HG03039 (cell line): ENCODE results near the gene ZNF236.
"Not testable (repeated sequence)": the region's sequence is repeated elsewhere in the genome, so short reads cannot be mapped to it uniquely, and the experiment has no call there.

ENCODE experiments used
- ATAC-seq: cut with Tn5 transposase; IDR thresholded peaks from one replicate; pipeline ENCODE4 v1.9.1; 2021; ENCODE audit warnings: mild to moderate bottlenecking, moderate library complexity; ENCODE audit not compliant: unreplicated experiment

The ZNF236 gene

DNA sequence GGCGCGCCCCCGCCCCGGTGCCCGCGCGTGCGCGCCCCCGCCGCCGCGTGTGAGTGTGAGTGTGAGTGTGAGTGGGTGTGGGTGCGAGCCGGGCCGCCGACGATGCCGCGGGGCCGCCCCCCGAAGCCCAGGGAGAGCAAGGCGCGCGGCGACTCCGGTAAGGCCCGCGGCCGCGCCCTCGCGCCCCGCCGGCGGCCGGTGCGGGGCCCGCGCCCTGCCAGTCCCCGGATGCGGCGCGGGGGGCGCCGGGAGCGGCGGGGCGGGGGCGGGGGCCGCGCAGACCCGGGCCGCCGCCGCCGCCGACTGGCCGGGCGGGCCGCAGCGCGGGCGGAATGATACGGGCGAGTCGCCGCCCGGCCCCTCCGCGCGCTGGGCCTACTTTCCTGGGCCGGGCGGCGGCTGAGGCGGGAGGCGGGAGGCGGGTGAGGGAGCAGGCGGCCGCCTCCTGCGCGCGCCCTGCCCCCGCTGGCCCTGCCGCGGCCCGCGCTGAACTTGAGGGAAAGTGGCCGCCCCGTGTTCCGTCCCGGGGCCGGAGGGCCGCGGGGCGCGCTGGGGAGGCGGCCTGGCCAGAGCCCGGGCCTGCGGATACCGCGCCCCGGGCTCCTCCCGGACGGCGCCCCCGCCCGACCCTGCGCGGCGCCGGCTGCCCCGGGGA lies at the start of gene ZNF236:
Gene ZNF236 (plus strand): TSS at position 52 of the 655 bp plus-strand sequence. CDS start 51 bp downstream, at position 103.
- ATAC-seq: peak; percentile 41

DNA sequence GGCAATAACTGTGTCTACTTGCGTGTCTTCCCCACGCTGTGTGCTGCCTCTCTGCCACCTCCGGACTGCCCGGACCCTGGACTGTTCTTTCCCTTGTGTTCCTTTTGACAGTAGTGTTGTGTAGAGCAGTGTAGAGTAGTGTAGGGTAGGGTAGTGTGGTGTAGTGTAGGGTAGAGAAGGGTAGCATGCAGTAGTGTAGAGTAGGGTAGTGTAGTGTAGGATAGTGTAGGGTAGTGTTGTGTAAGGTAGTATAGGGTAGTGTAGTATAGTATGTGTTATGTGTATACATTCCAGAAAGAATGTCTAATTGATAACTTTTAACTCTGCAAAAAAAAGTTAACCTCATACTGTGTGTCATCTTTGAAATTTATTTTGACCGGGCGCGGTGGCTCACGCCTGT lies 49.7 kb upstream of the ZNF236 start:
- ATAC-seq: no peak

DNA sequence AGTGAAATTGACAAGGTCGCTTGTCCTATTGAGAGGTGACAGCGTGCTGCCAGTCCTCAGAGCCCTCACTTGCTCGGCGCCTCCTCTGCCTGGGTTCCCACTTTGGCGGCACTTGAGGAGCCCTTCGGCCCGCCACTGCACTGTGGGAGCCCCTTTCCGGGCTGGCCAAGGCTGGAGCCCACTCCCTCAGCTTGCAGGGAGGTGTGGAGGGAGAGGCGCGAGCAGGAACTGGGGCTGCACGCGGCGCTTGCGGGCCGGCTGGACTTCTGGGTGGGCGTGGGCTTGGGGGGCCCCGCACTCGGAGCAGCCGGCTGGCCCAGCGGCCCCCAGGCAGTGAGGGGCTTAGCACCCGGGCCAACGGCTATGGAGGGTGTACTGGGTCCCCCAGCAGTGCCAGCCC lies 45.3 kb upstream of the ZNF236 start:
- ATAC-seq: not testable (repeated sequence)

DNA sequence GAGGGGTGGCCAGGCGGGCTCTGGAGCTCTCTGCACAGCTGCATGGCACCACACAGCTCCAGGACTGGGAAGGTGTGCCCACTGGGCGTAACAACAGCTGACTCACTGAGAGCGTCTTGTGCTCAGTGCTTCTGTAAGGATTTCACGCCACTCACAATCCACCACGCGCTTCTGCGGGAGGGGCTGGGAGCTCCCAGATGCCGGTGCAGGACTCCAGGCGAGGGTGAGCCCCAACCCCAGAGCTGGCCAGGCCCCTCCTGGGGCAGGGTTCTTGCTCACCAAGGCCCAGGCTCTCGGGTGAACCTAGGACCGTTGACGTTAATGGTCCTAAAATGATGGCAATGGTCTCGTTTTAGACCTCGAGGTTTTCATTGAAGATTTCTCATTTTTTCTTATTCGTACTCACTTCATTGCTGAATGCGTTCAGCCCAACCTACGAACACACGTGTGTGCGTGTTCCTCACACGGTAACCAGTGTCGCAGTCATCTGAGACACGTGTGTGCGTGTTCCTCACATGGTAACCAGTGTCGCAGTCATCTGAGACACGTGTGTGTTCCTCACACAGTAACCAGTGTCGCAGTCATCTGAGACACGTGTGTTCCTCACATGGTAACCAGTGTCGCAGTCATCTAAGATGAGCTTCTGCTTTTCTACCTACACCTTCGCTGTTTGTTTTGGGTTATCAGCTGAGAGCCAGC lies 38.4 kb upstream of the ZNF236 start:
- ATAC-seq: no peak

DNA sequence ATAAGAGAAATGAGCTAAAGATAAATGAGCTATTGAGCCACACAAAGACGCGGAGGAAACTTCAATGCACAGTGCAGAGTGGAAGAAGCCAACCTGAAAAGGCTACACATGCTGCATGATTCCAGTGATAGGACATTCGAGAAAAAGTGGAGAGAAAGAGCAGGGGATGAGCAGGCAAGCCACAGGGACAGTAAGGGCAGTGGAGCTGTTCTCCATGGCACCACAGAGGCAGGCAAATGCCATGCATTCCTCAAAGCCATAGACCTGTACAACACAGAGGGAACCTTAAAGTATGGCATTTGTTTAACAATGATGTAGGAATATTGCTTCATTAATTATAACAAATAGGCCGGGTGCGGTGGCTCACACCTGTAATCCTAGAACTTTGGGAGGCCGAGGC lies 36.5 kb upstream of the ZNF236 start:
- no peak for ATAC-seq

DNA sequence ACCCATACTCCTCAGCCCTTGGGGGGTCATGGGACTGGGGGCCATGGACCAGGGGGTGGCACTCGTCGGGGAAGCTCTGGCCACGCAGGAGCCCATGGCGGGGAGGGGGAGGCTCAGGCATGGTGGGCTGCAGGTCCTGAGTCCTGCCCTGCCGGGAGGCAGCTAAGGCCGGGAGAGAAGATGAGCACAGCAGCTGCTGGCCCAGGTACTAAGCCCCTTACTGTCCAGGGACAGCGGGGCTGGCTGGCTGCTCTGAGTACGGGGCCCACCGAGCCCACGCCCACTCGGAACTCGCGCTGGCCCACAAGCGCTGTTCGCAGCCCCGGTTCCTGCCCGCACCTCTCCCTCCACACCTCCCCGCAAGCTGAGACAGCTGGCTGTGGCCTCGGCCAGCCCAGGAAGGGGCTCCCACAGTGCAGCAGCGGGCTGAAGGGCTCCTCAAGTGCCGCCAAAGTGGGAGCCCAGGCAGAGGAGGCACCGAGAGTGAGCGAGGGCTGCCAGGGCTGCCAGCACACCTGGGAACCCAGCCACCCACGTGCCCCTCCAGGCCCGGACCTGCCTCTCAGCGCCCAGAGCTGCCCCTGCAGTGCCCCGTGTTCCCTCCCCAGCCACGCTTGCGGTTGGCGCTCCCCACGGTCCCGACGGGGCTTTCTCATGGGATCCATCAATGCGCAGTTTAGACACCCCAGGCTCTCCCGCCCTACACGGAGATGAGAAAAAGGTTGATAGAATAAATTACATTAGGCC lies 33.6 kb upstream of the ZNF236 start:
- ATAC-seq: no peak

DNA sequence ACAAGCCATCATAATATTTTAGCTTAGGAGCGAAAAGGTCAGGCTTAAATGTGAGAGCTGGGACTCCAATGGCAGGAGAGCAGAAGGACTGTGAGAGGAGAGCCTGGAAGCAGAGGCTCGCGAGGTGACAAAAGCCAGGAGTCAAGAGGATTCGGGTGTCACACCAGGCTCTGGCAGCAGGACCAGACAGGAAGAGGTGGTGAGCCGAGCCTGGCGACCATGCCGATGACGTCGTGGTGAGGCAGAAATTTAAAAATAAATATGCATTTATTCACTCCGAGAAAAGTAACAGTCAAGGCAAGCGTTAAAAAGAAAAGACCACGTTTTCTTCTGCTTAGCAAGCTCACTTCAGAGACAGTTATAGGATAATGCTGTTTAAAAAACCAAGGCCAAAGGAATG lies 31.3 kb upstream of the ZNF236 start:
- no peak for ATAC-seq

DNA sequence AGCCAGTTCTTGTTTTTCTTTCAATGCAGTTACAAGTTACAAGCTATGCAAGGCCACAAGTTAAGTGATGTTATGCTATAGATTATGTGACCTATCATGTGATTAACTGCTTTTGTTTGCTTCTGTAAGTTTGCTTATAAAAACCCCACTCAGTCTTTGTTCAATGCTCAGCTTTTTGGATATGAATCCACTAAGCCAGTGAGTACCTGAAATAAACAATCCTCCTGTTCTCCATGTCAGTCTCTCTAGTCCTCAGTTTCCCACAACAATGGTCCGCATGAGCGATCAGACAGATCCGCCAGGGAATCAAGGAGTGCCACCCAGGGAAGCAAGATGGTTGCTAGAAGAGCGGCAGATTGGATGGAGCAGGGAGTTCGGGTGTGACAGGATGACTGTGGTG lies 30.7 kb upstream of the ZNF236 start:
- no peak for ATAC-seq

DNA sequence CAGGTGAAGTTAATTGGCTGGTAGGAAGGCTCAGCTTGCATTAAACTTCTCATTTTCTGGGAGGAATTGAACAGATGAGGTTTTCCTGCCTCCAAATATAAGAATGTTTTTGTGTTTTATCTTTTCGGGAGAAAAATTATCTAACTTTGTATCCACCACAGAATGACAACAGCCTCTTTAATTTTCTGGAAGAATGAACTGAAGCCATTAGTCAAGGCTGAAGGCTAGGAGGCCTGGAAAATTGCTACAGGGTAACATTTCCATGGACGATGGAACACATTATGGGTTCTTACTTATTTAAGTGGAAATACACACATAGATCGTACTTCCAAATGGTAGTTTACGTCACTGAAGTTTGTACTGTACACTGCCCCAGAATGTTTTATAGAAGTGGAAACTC lies 28.0 kb upstream of the ZNF236 start:
- ATAC-seq: no peak

DNA sequence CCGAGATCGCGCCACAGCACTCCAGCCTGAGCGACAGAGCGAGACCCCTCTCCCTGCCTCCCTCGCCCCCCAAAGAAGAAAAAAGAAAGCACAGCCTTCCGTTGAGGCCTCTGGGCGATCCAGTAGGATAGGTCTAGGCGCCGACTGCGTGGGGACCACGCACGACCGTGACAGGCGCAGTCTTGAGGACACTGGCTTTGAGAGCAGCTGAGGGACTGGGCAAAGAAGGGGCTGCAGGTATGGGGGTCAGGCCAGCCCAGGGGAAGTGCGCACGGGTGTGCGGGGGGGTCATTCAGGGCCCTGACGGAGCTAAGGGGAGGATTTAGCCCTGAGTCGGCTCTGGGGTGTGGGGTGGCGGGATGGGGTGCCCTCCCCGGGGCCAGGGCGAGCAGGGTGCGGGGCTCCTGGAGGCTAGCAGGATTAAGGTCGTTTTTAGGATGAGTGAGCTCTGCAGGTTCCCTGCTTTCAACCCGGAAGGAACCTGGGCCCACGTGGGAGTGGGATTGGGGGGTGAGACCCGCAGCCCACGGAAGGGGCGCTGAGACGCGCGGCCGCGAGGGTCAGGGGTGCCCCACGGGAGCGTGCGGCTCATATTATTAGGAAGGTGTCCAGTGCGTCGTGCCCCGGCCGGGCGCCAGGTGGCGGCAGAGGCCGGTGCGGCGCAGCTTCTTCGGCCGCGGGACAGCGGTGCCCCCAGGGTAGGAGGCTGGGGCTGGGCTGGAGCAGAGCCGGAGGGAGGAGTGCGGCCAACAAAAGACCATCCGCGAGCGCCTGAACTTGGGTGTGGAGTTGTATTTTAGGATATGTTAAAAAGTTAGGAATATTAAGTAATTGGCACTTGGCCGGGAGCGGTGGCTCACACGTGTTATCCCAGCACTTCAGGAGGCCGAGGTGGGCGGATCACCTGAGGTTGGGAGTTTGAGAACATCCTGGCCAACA lies 20.5 kb upstream of the ZNF236 start:
- ATAC-seq: peak; percentile 96

DNA sequence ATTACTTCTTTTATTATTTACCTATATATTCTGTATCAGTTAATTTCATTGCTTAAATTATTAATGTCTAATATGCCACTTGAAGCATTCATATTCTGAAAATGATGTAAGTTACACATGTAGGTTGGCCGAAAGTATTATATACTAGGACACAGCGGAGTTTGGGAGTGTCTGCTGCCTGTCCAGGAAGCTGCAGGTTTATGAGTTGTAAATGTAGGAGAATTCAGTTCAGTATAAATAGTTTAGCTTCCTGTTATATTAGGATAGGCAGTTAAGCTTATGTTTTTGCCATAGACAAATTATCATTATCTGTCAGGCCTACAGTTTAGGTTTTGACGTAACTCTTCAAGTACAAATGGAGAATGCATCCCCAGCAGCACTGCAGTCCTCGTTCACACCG lies 18.9 kb upstream of the ZNF236 start:
- ATAC-seq: no peak

DNA sequence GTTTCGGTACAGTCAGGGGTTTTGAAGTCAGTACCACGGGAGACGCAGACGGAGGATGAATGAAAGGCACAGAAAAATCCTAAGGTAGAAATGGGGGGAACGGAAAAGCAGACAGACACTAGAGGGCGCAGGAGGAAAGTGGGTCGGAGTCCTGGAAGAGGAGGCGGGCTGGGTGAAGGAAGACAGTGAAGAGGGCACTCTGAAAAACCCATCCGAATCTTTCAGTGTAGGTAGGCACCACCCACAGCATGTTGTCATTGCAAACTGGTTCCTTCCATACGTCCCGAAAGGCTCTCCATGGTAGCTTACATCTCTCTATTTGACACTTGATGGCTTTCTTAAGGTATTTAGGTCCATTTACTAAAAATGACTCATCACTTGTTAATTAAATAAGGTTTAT lies 18.5 kb upstream of the ZNF236 start:
- ATAC-seq: peak; percentile 50

DNA sequence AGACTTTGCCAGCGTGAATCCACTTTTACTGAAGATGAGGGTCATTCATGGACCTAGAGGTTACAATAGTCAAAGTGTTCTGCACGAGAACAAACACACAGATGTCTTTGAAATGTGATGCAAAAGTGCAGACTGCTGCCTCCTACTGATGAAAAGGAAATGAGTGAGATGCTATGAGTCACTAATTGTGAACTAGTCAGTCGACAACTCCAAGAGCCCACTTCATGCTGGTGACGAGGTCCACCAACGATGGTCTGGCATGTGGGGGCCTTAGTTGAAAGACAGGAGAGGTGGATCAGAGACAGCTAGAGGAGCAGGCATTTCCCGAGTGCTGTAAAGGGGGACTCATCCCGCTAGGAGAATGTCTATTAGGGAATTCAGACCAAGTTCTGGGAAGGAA lies 17.1 kb upstream of the ZNF236 start:
- ATAC-seq: no peak

DNA sequence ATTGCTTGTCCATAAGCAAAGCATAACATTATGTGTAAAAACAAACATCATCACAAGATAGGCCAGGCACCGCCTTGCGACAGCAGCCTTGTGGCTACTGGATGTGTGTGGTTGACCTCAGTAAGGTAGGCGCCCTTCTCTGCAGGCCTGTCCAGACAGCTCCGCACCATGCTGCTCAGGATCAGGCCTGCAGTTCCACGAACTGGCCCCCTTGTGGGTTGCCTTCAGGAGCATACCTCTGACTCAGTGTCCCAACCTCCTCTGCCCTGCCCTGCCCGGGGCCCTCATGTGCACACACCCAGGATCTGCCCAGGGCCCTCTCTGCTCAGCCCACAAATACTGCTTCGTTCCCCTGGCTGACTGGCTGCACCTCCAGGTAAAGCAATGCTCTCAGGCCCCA lies 16.1 kb upstream of the ZNF236 start:
- no peak for ATAC-seq

DNA sequence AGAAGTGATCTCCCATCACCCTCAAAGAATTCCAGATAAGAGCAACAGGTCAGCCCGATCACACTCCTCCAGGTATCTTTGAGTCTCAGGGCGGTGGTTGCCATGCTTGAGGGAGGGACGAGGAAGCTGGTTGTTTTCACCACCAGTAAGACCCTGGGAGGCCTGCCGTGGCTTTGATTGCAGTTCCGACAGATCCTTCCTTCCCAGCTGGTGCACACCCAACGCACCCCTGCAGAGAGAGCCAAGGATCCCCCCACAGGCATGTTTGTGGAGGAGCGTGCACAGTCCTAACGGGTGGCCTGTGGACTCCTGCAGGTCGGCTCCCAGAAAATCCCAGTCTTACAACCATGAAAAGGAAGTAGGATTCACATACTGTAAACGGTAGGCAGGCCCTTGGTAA lies 13.8 kb upstream of the ZNF236 start:
- ATAC-seq: no peak

DNA sequence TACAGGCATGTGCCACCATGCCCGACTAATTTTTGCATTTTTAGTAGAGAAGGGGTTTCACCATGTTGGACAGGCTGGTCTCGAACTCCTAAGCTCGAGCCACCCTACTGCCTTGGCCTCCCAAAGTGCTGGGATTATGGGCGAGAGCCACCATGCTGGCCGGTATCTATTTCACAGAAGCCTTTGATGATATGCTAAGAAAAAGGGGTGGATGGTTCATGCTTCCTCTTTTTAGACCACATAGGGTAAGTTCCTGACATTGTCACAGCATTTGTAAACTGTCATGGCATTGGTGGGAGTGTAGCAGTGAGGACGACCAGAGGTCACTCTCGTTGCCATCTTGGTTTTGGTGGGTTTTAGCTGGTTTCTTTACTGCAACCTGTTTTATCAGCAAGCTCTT lies 10.8 kb upstream of the ZNF236 start:
- ATAC-seq: peak; percentile 70

DNA sequence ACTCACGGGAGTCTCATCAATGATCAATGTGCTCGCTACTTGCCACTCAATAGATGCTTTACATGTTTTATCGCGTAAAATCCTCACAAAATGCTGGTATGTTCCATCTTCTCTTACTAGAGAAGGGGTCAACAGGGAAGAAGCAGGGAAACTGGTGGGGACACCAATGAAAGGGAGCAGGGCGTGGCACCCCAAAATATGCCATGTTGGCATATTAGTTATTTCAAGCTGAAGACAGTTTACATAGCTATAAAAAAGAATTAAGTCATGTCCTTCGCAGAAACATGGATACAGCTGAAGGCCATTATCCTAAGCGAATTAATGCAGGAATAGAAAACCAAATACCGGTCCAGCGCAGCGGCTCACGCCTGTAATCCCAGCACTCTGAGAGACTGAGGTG lies 8.1 kb upstream of the ZNF236 start:
- no peak for ATAC-seq

DNA sequence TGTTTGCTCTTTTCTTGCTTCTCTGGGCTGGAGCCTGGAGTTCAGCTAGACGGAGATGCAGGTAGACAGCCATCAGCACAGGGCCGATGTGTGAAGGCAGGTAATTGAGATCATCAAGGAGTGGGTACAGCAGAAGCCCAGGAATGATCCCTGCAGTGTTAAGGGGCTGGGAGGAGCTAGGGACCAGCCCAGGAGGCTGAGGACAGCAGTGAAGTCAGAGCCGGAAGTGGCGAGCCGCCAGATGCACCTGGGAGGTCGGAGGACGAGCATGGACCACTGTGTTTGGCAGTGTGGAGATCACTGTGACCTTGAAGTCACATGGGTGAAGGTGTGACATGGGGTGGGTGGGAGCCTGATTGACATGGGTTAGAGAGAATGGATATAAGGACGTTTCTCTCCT lies 6.2 kb upstream of the ZNF236 start:
- ATAC-seq: no peak

DNA sequence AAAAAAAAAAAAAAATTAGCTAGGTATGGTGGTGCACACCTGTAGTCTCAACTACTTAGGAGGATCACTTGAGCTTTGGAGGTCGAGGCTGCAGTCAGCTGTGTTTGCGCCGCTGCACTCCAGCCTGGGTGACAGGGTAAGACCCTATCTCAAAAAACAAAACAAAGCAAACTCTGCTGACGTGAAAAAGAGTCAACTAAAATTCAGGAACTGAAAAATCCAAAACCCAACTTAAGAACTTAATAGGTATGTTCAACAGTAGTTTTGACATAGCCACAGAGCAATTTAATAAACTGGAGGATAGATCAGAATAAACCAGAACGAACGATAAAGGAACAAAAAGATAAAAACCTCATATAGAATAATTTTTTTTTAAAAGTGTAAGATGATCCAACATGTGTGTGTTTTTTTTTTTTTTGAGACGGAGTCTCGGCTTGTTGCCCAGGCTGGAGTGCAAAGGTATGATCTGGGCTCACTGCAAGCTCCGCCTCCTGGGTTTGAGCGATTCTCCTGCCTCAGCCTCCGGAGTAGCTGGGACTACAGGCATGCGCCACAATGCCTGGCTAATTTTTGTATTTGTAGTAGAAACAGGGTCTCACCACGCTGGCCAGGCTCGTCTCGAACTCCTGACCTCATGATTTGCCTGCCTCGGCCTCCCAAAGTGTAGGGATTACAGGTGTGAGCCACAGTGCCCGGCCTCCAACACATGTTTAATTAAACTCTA lies 4.3 kb upstream of the ZNF236 start:
- no peak for ATAC-seq

DNA sequence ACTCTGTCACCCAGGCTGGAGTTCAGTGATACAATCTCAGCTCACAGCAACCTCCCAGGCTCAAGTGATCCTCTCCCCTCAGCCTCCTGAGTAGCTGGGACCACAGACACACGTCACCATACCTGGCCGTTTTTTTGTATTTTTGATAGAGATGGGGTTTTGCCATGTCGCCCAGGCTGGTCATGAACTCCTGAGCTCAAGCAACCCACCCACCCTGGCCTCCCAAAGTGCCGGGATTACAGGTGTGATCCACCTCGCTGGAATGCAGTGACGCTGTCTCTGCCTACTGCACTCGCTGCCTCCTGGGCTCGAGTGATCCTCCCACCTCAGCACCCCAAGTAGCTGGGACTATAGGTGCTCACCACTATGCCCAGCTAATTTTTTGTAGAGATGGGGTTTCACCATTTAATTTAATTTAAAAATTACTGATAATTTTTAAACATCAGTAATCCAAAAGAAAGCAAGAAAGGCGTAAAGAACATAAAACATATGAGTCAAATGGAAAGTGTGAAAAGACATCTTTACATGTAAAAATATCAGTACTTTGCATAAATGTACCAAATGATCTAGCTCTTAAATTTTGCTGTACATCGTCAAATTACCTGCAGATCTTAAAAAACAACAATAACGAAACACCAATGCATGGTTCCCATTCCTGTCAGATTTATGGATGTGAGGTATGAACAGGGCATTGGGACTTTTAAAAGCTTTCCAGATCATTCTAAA lies 2.8 kb upstream of the ZNF236 start:
- ATAC-seq: no peak
